Heart right ventricle (tissue), 16 donors: ENCODE results near the gene CNPY3. TPM values are rescaled to one million over a fixed set of nuclear protein-coding genes. Genes with fewer than 3 reads are reported as not detected.

Source experiments
- ATAC-seq, 8 donors: fragments of 200-7000 bp; cut with Tn5 transposase; one replicate each; pipeline ENCODE4 v1.9.1; 2020; ENCODE audit warnings: mild to moderate bottlenecking in 8 of 8, moderate library complexity in 8 of 8, moderate number of reproducible peaks in 1 of 8
- DNase-seq, 2 donors: peaks; one replicate each; pipeline ENCODE4 v3.0.0-alpha.2; 2020
- H3K27ac ChIP-seq, 10 donors: fragments of 200-600 bp; sonication (generic) in 2 of 10; one replicate each; pipeline versions ENCODE4 v1.5.0 to v1.8.0; 2020 to 2022; ENCODE audit warnings: mild to moderate bottlenecking in 3 of 10
- H3K27me3 ChIP-seq, 7 donors: fragments of 200-600 bp; one replicate each; pipeline ENCODE4 v1.8.0; 2021 to 2022; ENCODE audit warnings: mild to moderate bottlenecking in 2 of 7
- H3K36me3 ChIP-seq, 9 donors: fragments of 200-600 bp; sonication (generic) in 1 of 9; one replicate each; pipeline versions ENCODE4 v1.5.0 to v1.8.0; 2020 to 2022; ENCODE audit warnings: mild to moderate bottlenecking in 2 of 9
- H3K4me1 ChIP-seq, 9 donors: fragments of 200-600 bp; sonication (generic) in 1 of 9; one replicate each; pipeline versions ENCODE4 v1.5.0 to v1.8.0; 2020 to 2022; ENCODE audit warnings: mild to moderate bottlenecking in 4 of 9
- H3K4me3 ChIP-seq, 10 donors: fragments of 200-600 bp; sonication (generic) in 2 of 10; one replicate each; pipeline versions ENCODE4 v1.5.0 to v1.8.0; 2020 to 2022; ENCODE audit warnings: mild to moderate bottlenecking in 7 of 10, moderate library complexity in 2 of 10
- H3K9me3 ChIP-seq, 11 donors: fragments of 200-600 bp in 10 of 11; sonication (generic) in 2 of 11; one replicate each; pipeline versions ENCODE4 v1.5.0 to v1.8.0; 2013 to 2022; ENCODE audit warnings: mild to moderate bottlenecking in 2 of 11, control low read depth in 1 of 11, moderate library complexity in 1 of 11
- CTCF ChIP-seq, 9 donors: fragments of 200-600 bp; sonication (generic) in 2 of 9; IDR thresholded peaks; one replicate each; pipeline versions ENCODE4 v1.5.0 to v1.8.0; 2021 to 2022; ENCODE audit warnings: antibody characterized with exemption in 9 of 9, mild to moderate bottlenecking in 5 of 9, moderate library complexity in 1 of 9
- WGBS, 2 donors: extraction: QIAGEN DNeasy Blood & Tissue Kit; methylation state at CpG; one replicate each; pipeline ENCODE4 v1.1.7; 2013; ENCODE audit warnings: inconsistent platforms in 1 of 2; 5-methylcytosine and 5-hydroxymethylcytosine counted together
- intact Hi-C, 10 donors: fragments of 100-400 bp; cut with DNase I; formaldehyde crosslinking; loops; one replicate each; pipeline versions ENCODE4 v1.11.1 to v1.14.2; 2022
- polyA plus RNA-seq, 2 donors: library from polyadenylated mRNA; stranded (reverse); fragments of 200-250 nt; gene quantifications; one replicate each; pipeline ENCODE4 v1.2.3, GENCODE V29; 2013
- total RNA-seq, 10 donors: library from RNA; stranded (reverse); fragmentation: NEBNext Ultra II Directional in 3 of 10; extraction: Animal tissue kit (Norgen Biotek cat#: 25700) in 3 of 10; gene quantifications; one replicate each; pipeline versions ENCODE4 v1.2.1 to v1.2.4, GENCODE V29; 2021 to 2023
- donor health status: Arrhythmogenic right ventricular cardiomyopathy.
- donor health status: ischemic (EF 13 %, LVEDD 7.1; RV severe dilation, severe dysfunction).
- donor health status: healthy with polysubstance abuse.
- donor health status: DM: no; HTN: yes; CAD: no.
- donor health status: DM: no; HTN: no; CAD: no.
- donor health status: ischemic (EF 25% LVEDD 6.9; RV normal size, moderate dysfunction).
- donor health status: ischemic (EF 25% LVEDD 5.7; RV mildly dilated, moderate dysfunction).
- donor health status: healthy.
- donor health status: DM: yes; HTN: yes; CAD: no.
- donor health status: Ischemic cardiomyopathy.
- donor health status: ischemic (EF 35%, LVEDD 5.7; RV mildly dilated, moderate dysfunction).
- donor health status: nonischemic (EF 11% LVEDD 7.7; RV severe dilation, severe dysfunction).
- donor health status: DM: yes; HTN: yes; CAD: no.
- donor health status: PGD.
- donor health status: ischemic (EF 29% LVEDD 5.4; RV normal size, mild dysfunction).
- donor health status: nonischemic (EF 23%, LVEDD 6.1; RV moderate dilation, normal function).

CNPY3 gene
- total and polyA plus RNA-seq, 12 donors, result 10.4 to 40.4 (median 15.9) TPM

- Histone ChIP-seq H3K27me3 (no peaks in the 10 kb centered on the region), H3K36me3 (peaks cover 0 to 85% (median 31%) of the 10 kb centered on the region in 9 donors), H3K4me3 (no peak overlapping the region), H3K4me1 (peaks cover 0 to 12% (median 4%) of the 10 kb centered on the region in 9 donors), H3K27ac (no peak overlapping the region), H3K9me3 (no peaks in the 10 kb centered on the region)
- 93 to 96% methylated on average over 11 of the region's 11 CpGs for WGBS, 2 donors
- intact Hi-C loops, result no loop called here
- no peak for TF ChIP-seq CTCF (IDR thresholded peaks at IDR 0.05)
- DNase-seq (no peak), ATAC-seq (no peak)
These were observed 37.9 kb downstream of the CNPY3 start for GRCh38 chr6:42967228-42967627.

GRCh38 chr6:42968126-42968701 is 38.9 kb downstream of the CNPY3 start:
- intact Hi-C loops, result no loop called here
- Histone ChIP-seq H3K9me3 (no peaks in the 10 kb centered on the region), H3K27me3 (no peaks in the 10 kb centered on the region), H3K4me3 (no peak overlapping the region), H3K4me1 (peaks cover 0 to 12% (median 4%) of the 10 kb centered on the region in 9 donors), H3K27ac (no peak overlapping the region), H3K36me3 (peaks cover 0 to 80% (median 31%) of the 10 kb centered on the region in 9 donors)
- DNase-seq (no peak), ATAC-seq (no peak)
- no peak for TF ChIP-seq CTCF (IDR thresholded peaks at IDR 0.05)
- 93 to 95% methylated on average over 11 to 12 of the region's 12 CpGs for WGBS, 2 donors

- peaks cover 0 to 80% (median 31%) of the 10 kb centered on the region in 9 donors for H3K36me3 ChIP-seq
- intact Hi-C loops, result no loop called here
- H3K9me3 ChIP-seq, result no peaks in the 10 kb centered on the region
- H3K27ac ChIP-seq, result no peak overlapping the region
- 82 to 90% methylated on average over 4 of the region's 4 CpGs for WGBS, 2 donors
- H3K27me3 ChIP-seq, result no peaks in the 10 kb centered on the region
- DNase-seq (no peak), ATAC-seq (no peak)
- TF ChIP-seq CTCF (IDR thresholded peaks at IDR 0.05), result no peak
- peaks cover 0 to 12% (median 4%) of the 10 kb centered on the region in 9 donors for H3K4me1 ChIP-seq
- no peak overlapping the region for H3K4me3 ChIP-seq
These were observed 39.5 kb downstream of the CNPY3 start for GRCh38 chr6:42968783-42969182.

- no peaks in the 10 kb centered on the region for H3K9me3 ChIP-seq
- no peak for TF ChIP-seq CTCF (IDR thresholded peaks at IDR 0.05)
- DNase-seq (no peak), ATAC-seq (no peak)
- H3K27me3 ChIP-seq, result no peaks in the 10 kb centered on the region
- peaks cover 0 to 77% (median 25%) of the 10 kb centered on the region in 9 donors for H3K36me3 ChIP-seq
- no peak overlapping the region for H3K4me3 ChIP-seq
- peaks cover 0 to 12% (median 4%) of the 10 kb centered on the region in 9 donors for H3K4me1 ChIP-seq
- intact Hi-C loops, result no loop called here
- WGBS, 2 donors, result 90 to 91% methylated on average over 2 of the region's 2 CpGs
- no peak overlapping the region for H3K27ac ChIP-seq
These were observed 40.2 kb downstream of the CNPY3 start for GRCh38 chr6:42969431-42969830.
